Lung (tissue), 12 donors: ENCODE data around the gene LHX6. TPM values are rescaled to one million over a fixed set of nuclear protein-coding genes. Genes with fewer than 3 reads are reported as not detected.

Experiments
- ATAC-seq: fragments of 200-7000 bp; cut with Tn5 transposase; one replicate; pipeline ENCODE4 v1.9.1; 2020; ENCODE audit warnings: moderate number of reproducible peaks; ENCODE audit not compliant: insufficient read depth, low FRiP score
- DNase-seq, 3 donors: peaks; one replicate each; pipeline ENCODE4 v3.0.0-alpha.2; 2013 to 2017
- H3K27ac ChIP-seq, 2 donors: one replicate each; pipeline ENCODE4 v1.5.1; 2013; ENCODE audit warnings: mild to moderate bottlenecking in 2 of 2, moderate library complexity in 2 of 2, control low read depth in 1 of 2, inconsistent platforms in 1 of 2, low read depth in 1 of 2, low read length in 1 of 2
- H3K27me3 ChIP-seq, 3 donors: one replicate each; pipeline ENCODE4 v1.5.1; 2013; ENCODE audit warnings: low read length in 2 of 3; ENCODE audit not compliant: control insufficient read depth in 3 of 3, insufficient read depth in 3 of 3
- H3K36me3 ChIP-seq, 4 donors: one replicate each; pipeline ENCODE4 v1.5.1; 2013; ENCODE audit warnings: low read length in 4 of 4, mild to moderate bottlenecking in 1 of 4, moderate library complexity in 1 of 4; ENCODE audit not compliant: control insufficient read depth in 4 of 4, insufficient read depth in 4 of 4
- H3K4me1 ChIP-seq, 5 donors: one replicate each; pipeline ENCODE4 v1.5.1; 2013; ENCODE audit warnings: low read length in 5 of 5, mild to moderate bottlenecking in 2 of 5, moderate library complexity in 1 of 5; ENCODE audit not compliant: control insufficient read depth in 5 of 5, insufficient read depth in 5 of 5
- H3K4me3 ChIP-seq: one replicate; pipeline ENCODE4 v1.5.1; 2013; ENCODE audit warnings: mild to moderate bottlenecking, control low read depth, moderate library complexity
- H3K9ac ChIP-seq, 2 donors: one replicate each; pipeline ENCODE4 v1.5.1; 2013; ENCODE audit warnings: low read length in 2 of 2, control low read depth in 1 of 2; ENCODE audit not compliant: insufficient read depth in 1 of 2
- H3K9me3 ChIP-seq, 4 donors: one replicate each; pipeline ENCODE4 v1.5.1; 2013; ENCODE audit warnings: low read length in 3 of 4, mild to moderate bottlenecking in 1 of 4, moderate library complexity in 1 of 4; ENCODE audit not compliant: control insufficient read depth in 4 of 4, insufficient read depth in 3 of 4
- CTCF ChIP-seq: IDR thresholded peaks from 2 replicates; pipeline ENCODE4 v1.5.1; 2012; ENCODE audit warnings: mild to moderate bottlenecking; ENCODE audit errors: control extremely low read depth, extremely low read depth
- WGBS, 2 donors: extraction: QIAGEN DNeasy Blood & Tissue Kit; methylation state at CpG; one replicate each; pipeline ENCODE4 v1.1.7; 2013; 5-methylcytosine and 5-hydroxymethylcytosine counted together
- polyA plus RNA-seq, 2 donors: library from polyadenylated mRNA; stranded (reverse); fragments of 200-250 nt; gene quantifications; one replicate each; pipeline ENCODE4 v1.2.1, GENCODE V29; 2013
- total RNA-seq, 2 donors: library from RNA; depleted of rRNA in 1 of 2; stranded (reverse); fragments of >200 nt in 1 of 2; gene quantifications; one replicate each; pipeline ENCODE4 v1.2.1, GENCODE V29; 2014 to 2021
- donor health status: control.
- donor health status: control.
- donor health status: Bipolar disorder and iron deficiency.
- donor health status: healthy.
- donor health status: DM: yes; HTN: yes; CAD: no.

LHX6 gene
- total and polyA plus RNA-seq, 4 donors, result 3.2 to 11.3 (median 4.3) TPM

DNA sequence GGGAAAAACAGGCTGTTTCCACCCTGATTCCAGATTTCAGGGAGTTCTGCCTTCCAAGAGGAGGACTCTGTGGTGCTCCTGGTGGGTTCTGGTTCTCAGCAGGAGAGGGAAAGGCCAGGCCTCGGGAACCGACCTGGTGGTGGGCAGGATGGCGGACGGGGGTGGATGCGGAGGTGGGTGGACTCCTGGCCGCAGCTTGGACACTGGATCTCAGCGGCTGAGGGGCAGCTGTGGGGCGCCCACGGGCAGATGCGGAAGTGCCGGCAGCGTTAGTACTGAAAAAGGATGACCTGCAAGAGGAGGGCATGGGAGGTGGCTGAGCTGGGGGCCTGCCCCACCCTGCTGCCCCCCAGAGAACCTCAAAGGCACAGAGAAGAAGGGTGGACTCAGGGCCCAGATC is 24.3 kb downstream of the LHX6 start:
- H3K36me3 ChIP-seq, result no peaks in the 10 kb centered on the region
- WGBS, 2 donors, result 93 to 94% methylated on average over 12 of the region's 12 CpGs
- no peak overlapping the region for H3K9ac ChIP-seq
- H3K9me3 ChIP-seq, result no peaks in the 10 kb centered on the region
- no peak overlapping the region for H3K27ac ChIP-seq
- no peak for TF ChIP-seq CTCF
- no peak for DNase-seq
- peaks cover 0 to 6% (median 4%) of the 10 kb centered on the region in 3 donors for H3K27me3 ChIP-seq
- peaks cover 0 to 15% (median 0%) of the 10 kb centered on the region in 5 donors for H3K4me1 ChIP-seq
- ATAC-seq, result no peak
- H3K4me3 ChIP-seq, result no peak overlapping the region

DNA sequence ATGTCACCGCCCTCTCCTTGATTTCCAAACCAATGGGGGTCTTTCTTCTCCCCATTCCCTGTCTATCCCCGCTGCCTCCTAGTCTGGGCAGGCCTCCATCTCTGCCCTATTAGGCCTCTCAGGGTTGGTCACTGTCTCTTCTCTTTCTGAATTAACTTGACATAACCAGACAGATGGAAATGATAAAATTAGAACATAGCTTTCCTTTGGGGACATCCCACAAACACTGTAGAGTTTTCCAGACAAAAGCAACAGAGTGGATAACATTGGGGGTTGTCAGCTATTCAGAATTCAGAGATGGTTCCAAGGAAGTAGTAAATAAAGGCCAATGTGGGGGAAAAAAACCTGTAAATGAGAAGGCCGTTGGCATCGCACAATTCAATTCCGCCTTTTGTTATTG is 24.7 kb downstream of the LHX6 start:
- Histone ChIP-seq H3K4me3 (no peak overlapping the region), H3K27me3 (peaks cover 0 to 6% (median 4%) of the 10 kb centered on the region in 3 donors), H3K4me1 (peaks cover 0 to 15% (median 0%) of the 10 kb centered on the region in 5 donors), H3K9me3 (no peaks in the 10 kb centered on the region), H3K27ac (no peak overlapping the region), H3K9ac (no peak overlapping the region), H3K36me3 (no peaks in the 10 kb centered on the region)
- 92 to 97% methylated on average over 5 of the region's 5 CpGs for WGBS, 2 donors
- TF ChIP-seq CTCF, result no peak
- no peak for DNase-seq
- ATAC-seq, result no peak

DNA sequence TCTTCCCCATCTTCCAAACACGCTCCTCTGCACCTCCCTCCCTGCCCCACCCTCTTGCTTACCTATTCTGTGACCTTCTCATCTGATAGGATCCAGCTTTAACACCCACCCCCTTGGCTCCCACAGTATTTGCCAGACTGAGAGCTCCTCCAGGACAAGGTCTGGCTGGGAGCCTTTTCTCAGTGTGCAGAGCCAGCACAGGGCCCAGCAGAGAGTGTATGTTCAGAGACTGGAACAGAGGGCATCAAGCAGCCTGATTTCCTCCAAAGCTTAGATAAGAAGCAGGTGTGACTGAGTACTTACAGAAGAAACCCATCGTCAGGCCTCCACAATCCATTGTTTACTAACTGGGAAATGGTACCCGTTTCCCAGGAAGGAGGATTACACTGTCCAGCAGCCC is 26.6 kb downstream of the LHX6 start:
- DNase-seq (no peak), ATAC-seq (no peak)
- Histone ChIP-seq H3K9ac (no peak overlapping the region), H3K4me1 (peaks cover 0 to 22% (median 0%) of the 10 kb centered on the region in 5 donors), H3K27ac (no peak overlapping the region), H3K4me3 (no peak overlapping the region), H3K36me3 (no peaks in the 10 kb centered on the region), H3K27me3 (peaks cover 0 to 1% (median 0%) of the 10 kb centered on the region in 3 donors), H3K9me3 (no peaks in the 10 kb centered on the region)
- WGBS, 2 donors, result 68 to 80% methylated on average over 3 of the region's 3 CpGs
- no peak for TF ChIP-seq CTCF

- 98 to 100% methylated on average over 1 of the region's 1 CpG for WGBS, 2 donors
- H3K27me3 ChIP-seq, result no peaks in the 10 kb centered on the region
- no peak overlapping the region for H3K9ac ChIP-seq
- H3K36me3 ChIP-seq, result no peaks in the 10 kb centered on the region
- TF ChIP-seq CTCF, result no peak
- no peaks in the 10 kb centered on the region for H3K9me3 ChIP-seq
- peaks cover 0 to 24% (median 0%) of the 10 kb centered on the region in 5 donors for H3K4me1 ChIP-seq
- no peak overlapping the region for H3K27ac ChIP-seq
- DNase-seq, result no peak
- no peak overlapping the region for H3K4me3 ChIP-seq
- no peak for ATAC-seq
Observed at GRCh38 chr9:122201641-122202040, 27.1 kb downstream of the LHX6 start.
